Endothelial cell (in vitro differentiated cells): ENCODE results near the gene SMIM20. TPM values are rescaled to one million over a fixed set of nuclear protein-coding genes. Genes with fewer than 3 reads are reported as not detected.

Experiments
- DNase-seq: peaks from one replicate; pipeline ENCODE4 v3.0.0; 2021; ENCODE audit warnings: low spot score
- H3K27ac Mint-ChIP-seq: one replicate; pipeline ENCODE4 v1.8.0; 2021; ENCODE audit warnings: mixed read lengths, inconsistent platforms; ENCODE audit not compliant: unreplicated experiment
- H3K27me3 Mint-ChIP-seq: one replicate; pipeline ENCODE4 v1.8.0; 2021; ENCODE audit warnings: mild to moderate bottlenecking, moderate library complexity, mixed read lengths, inconsistent platforms; ENCODE audit not compliant: unreplicated experiment
- H3K36me3 Mint-ChIP-seq: one replicate; pipeline ENCODE4 v1.8.0; 2021; ENCODE audit warnings: mild to moderate bottlenecking, low read depth, mixed read lengths, inconsistent platforms; ENCODE audit not compliant: unreplicated experiment
- H3K4me1 Mint-ChIP-seq: one replicate; pipeline ENCODE4 v1.8.0; 2021; ENCODE audit warnings: mild to moderate bottlenecking, mixed read lengths, inconsistent platforms; ENCODE audit not compliant: unreplicated experiment
- H3K4me3 Mint-ChIP-seq: one replicate; pipeline ENCODE4 v1.8.0; 2021; ENCODE audit warnings: mild to moderate bottlenecking, mixed read lengths, inconsistent platforms; ENCODE audit not compliant: unreplicated experiment
- H3K9me3 Mint-ChIP-seq: one replicate; pipeline ENCODE4 v1.8.0; 2021; ENCODE audit warnings: mixed read lengths, inconsistent platforms; ENCODE audit not compliant: unreplicated experiment
- CTCF ChIP-seq: fragments of 200-600 bp; sonication (generic); IDR thresholded peaks from one replicate; pipeline ENCODE4 v1.5.0; 2021; ENCODE audit warnings: antibody characterized with exemption; ENCODE audit not compliant: unreplicated experiment
- total RNA-seq: library from RNA; stranded (reverse); fragmentation: NEBNext Ultra II Directional; extraction: Animal tissue kit (Norgen Biotek cat#: 25700); gene quantifications from one replicate; pipeline ENCODE4 v1.2.1, GENCODE V29; 2021; ENCODE audit not compliant: unreplicated experiment

SMIM20 gene
- total RNA-seq, 1 donor from 2014 or later, result 22.5 TPM

- H3K27me3 Mint-ChIP-seq, result no peaks in the 10 kb centered on the region
- no peaks in the 10 kb centered on the region for H3K9me3 Mint-ChIP-seq
- H3K27ac Mint-ChIP-seq, result no peak overlapping the region
- DNase-seq, result no peak
- peaks cover 8% of the 10 kb centered on the region for H3K4me1 Mint-ChIP-seq
- TF ChIP-seq CTCF, result no peak
- H3K4me3 Mint-ChIP-seq, result no peak overlapping the region
- no peaks in the 10 kb centered on the region for H3K36me3 Mint-ChIP-seq
Observed at GRCh38 chr4:25977397-25978170, 63.6 kb downstream of the SMIM20 start.

GRCh38 chr4:25978327-25978726, 64.3 kb downstream of the SMIM20 start:
- Mint-ChIP-seq H3K27me3 (peaks cover 3% of the 10 kb centered on the region), H3K27ac (no peak overlapping the region)
- TF ChIP-seq CTCF, result no peak

More at GRCh38 chr4:25978327-25978726, 64.3 kb downstream of the SMIM20 start:
- no peak for DNase-seq
- Mint-ChIP-seq H3K36me3 (no peaks in the 10 kb centered on the region), H3K9me3 (no peaks in the 10 kb centered on the region), H3K4me3 (no peak overlapping the region), H3K4me1 (peaks cover 9% of the 10 kb centered on the region)

Other genes with a start within 250 kb of the SMIM20 start
- gene SEL1L3, start 51.2 kb upstream of the SMIM20 start, total RNA-seq, result 91.8 TPM